Osteoblast (primary cell): ENCODE measurements around the gene RPL10. TPM values are rescaled to one million over a fixed set of nuclear protein-coding genes. Genes with fewer than 3 reads are reported as not detected.
A peak's percentile ranks its signal among the peaks of the same experiment; 100 is the strongest.
"Not testable (repeated sequence)": the region's sequence is repeated elsewhere in the genome, so short reads cannot be mapped to it uniquely, and the experiment has no call there.

Experiments
- DNase-seq: peaks from one replicate; pipeline ENCODE4 v3.0.0; 2011; ENCODE audit warnings: low spot score, mixed read lengths; ENCODE audit not compliant: insufficient read length; ENCODE audit errors: missing footprints
- H2AFZ ChIP-seq: 2 replicates; pipeline ENCODE4 v1.6.0; 2011; ENCODE audit warnings: mild to moderate bottlenecking, low read length
- H3K27ac ChIP-seq: 2 replicates; pipeline ENCODE4 v1.5.1; 2011; ENCODE audit warnings: mild to moderate bottlenecking, low read depth, low read length, moderate library complexity
- H3K27me3 ChIP-seq: 2 replicates; pipeline ENCODE4 v1.6.0; 2012; ENCODE audit warnings: mild to moderate bottlenecking, control low read depth, inconsistent platforms, low read length, moderate library complexity; ENCODE audit not compliant: insufficient read depth
- H3K36me3 ChIP-seq: 2 replicates; pipeline ENCODE4 v1.5.1; 2011; ENCODE audit warnings: mild to moderate bottlenecking, low read length, control low read depth, moderate library complexity; ENCODE audit not compliant: insufficient read depth
- H3K4me1 ChIP-seq: 2 replicates; pipeline ENCODE4 v1.5.1; 2011; ENCODE audit warnings: mild to moderate bottlenecking, low read length, control low read depth, moderate library complexity; ENCODE audit not compliant: insufficient read depth
- H3K4me2 ChIP-seq: 2 replicates; pipeline ENCODE4 v1.6.0; 2011; ENCODE audit warnings: mild to moderate bottlenecking, low read length; ENCODE audit not compliant: insufficient read depth
- H3K4me3 ChIP-seq: fragments of 200-600 bp; sonication (generic); 3 replicates; pipeline ENCODE4 v1.5.1; 2012; ENCODE audit warnings: mild to moderate bottlenecking, low read length, inconsistent platforms; ENCODE audit not compliant: insufficient read depth
- H3K79me2 ChIP-seq: 2 replicates; pipeline ENCODE4 v1.6.0; 2012; ENCODE audit warnings: mild to moderate bottlenecking, low read length, control low read depth, inconsistent platforms; ENCODE audit not compliant: insufficient read depth
- H3K9me3 ChIP-seq: 2 replicates; pipeline ENCODE4 v1.5.1; 2011; ENCODE audit warnings: low read depth, low read length, control low read depth
- H4K20me1 ChIP-seq: 2 replicates; pipeline ENCODE4 v1.6.0; 2012; ENCODE audit warnings: mild to moderate bottlenecking, low read length, control low read depth; ENCODE audit not compliant: insufficient read depth
- total RNA-seq: library from RNA; depleted of rRNA; stranded (reverse); fragments of >200 nt; gene quantifications from 2 replicates; pipeline ENCODE4 v1.2.3, GENCODE V29; 2012
- TF ChIP-seq, protein P1 (sequence below): IDR thresholded peaks from 2 replicates; pipeline ENCODE4 v1.5.1; 2011; ENCODE audit warnings: mild to moderate bottlenecking, low read depth, low read length, moderate library complexity; ENCODE audit errors: extremely low read depth

Gene RPL10
- total RNA-seq, 1 donor, result 2,517 TPM

GRCh38 chrX:154396973-154397887 lies 947 bp upstream of the RPL10 start:
- peak overlapping the region; percentile 70 for H3K4me3 ChIP-seq
- no peaks in the 10 kb centered on the region for H3K9me3 ChIP-seq
- peak overlapping the region; percentile 22 for H2AFZ ChIP-seq
- H3K27me3 ChIP-seq, result no peaks in the 10 kb centered on the region
- TF ChIP-seq, protein P1, sequence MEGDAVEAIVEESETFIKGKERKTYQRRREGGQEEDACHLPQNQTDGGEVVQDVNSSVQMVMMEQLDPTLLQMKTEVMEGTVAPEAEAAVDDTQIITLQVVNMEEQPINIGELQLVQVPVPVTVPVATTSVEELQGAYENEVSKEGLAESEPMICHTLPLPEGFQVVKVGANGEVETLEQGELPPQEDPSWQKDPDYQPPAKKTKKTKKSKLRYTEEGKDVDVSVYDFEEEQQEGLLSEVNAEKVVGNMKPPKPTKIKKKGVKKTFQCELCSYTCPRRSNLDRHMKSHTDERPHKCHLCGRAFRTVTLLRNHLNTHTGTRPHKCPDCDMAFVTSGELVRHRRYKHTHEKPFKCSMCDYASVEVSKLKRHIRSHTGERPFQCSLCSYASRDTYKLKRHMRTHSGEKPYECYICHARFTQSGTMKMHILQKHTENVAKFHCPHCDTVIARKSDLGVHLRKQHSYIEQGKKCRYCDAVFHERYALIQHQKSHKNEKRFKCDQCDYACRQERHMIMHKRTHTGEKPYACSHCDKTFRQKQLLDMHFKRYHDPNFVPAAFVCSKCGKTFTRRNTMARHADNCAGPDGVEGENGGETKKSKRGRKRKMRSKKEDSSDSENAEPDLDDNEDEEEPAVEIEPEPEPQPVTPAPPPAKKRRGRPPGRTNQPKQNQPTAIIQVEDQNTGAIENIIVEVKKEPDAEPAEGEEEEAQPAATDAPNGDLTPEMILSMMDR, result no peak
- H3K4me2 ChIP-seq, result peak overlapping the region; percentile 82
- peak overlapping the region; percentile 91 for H3K27ac ChIP-seq
- H3K4me1 ChIP-seq, result peaks cover 3% of the 10 kb centered on the region
- peak; percentile 88 for DNase-seq
- peaks cover 30% of the 10 kb centered on the region for H3K36me3 ChIP-seq
- H3K79me2 ChIP-seq, result peaks cover 20% of the 10 kb centered on the region
- peaks cover 20% of the 10 kb centered on the region for H4K20me1 ChIP-seq

DNA sequence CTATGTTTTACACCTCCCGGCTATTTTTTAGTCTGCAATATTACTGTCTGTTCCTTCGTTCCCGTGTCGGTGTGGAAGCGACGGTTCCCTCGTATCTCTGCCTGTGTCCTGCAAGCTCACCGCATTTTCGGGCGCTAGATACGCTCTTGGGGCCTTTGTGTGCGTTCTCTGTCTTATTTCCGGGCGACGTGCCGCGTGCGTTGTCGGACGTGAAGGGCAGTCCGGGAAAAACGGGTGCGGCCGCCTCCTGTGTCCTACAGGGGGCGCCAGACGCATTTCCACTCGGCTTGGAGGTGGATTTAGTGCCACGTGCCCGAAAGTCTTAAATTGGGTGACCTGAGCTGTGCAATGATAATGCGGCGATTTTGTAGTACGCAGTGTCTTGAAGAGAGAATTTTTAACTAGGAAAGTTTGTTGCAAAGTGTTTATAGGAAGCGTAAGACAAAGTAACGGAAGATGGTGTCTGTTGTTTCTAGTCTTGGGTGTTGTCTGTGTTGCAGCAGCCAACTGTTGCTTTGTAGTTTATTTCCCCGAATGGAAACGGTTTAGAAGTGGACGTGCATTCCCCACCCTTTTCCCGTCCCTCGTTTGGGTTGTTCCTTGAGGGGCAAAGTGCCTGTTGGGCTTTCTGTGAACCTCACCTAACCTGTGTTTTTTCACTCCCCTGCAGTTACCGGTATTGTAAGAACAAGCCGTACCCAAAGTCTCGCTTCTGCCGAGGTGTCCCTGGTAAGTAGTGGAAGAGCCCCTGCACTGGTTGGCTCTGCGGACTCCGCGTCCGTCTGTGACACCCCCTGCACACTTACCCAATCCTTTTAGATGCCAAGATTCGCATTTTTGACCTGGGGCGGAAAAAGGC lies 720 bp downstream of the RPL10 start:
- peaks cover 20% of the 10 kb centered on the region for H4K20me1 ChIP-seq
- peak overlapping the region; percentile 79 for H3K4me3 ChIP-seq
- H3K4me1 ChIP-seq, result peaks cover 3% of the 10 kb centered on the region
- no peak overlapping the region for H2AFZ ChIP-seq
- H3K27me3 ChIP-seq, result no peaks in the 10 kb centered on the region
- peaks cover 20% of the 10 kb centered on the region for H3K79me2 ChIP-seq
- H3K4me2 ChIP-seq, result peak overlapping the region; percentile 85
- H3K36me3 ChIP-seq, result peaks cover 30% of the 10 kb centered on the region
- no peaks in the 10 kb centered on the region for H3K9me3 ChIP-seq
- TF ChIP-seq, protein P1, result peak; percentile 67
- peak; percentile 69 for DNase-seq
- peak overlapping the region; percentile 87 for H3K27ac ChIP-seq

GRCh38 chrX:154399527-154400368 lies 1.6 kb downstream of the RPL10 start:
- peak; percentile 73 for DNase-seq
- Histone ChIP-seq H3K4me1 (peaks cover 3% of the 10 kb centered on the region), H3K36me3 (peaks cover 30% of the 10 kb centered on the region), H3K9me3 (no peaks in the 10 kb centered on the region), H2AFZ (no peak overlapping the region), H3K4me3 (peak overlapping the region; percentile 79), H3K79me2 (peaks cover 20% of the 10 kb centered on the region), H3K27ac (peak overlapping the region; percentile 87), H3K4me2 (peak overlapping the region; percentile 85), H4K20me1 (peaks cover 20% of the 10 kb centered on the region), H3K27me3 (no peaks in the 10 kb centered on the region)
- TF ChIP-seq, protein P1, result no peak

GRCh38 chrX:154400369-154400817 lies 2.2 kb downstream of the RPL10 start:
- peak overlapping the region; percentile 79 for H3K4me3 ChIP-seq
- not testable (repeated sequence) for H3K9me3 ChIP-seq

More at GRCh38 chrX:154400369-154400817, 2.2 kb downstream of the RPL10 start:
- H4K20me1 ChIP-seq, result peaks cover 20% of the 10 kb centered on the region
- H3K79me2 ChIP-seq, result peaks cover 20% of the 10 kb centered on the region
- not testable (repeated sequence) for H3K4me1 ChIP-seq, H3K27me3 ChIP-seq, H3K27ac ChIP-seq, H2AFZ ChIP-seq, DNase-seq
- H3K36me3 ChIP-seq, result peaks cover 30% of the 10 kb centered on the region
- peak overlapping the region; percentile 85 for H3K4me2 ChIP-seq
